Transverse colon (tissue), 4 donors: ENCODE data around the gene APOC4. TPM values are rescaled to one million over a fixed set of nuclear protein-coding genes. Genes with fewer than 3 reads are reported as not detected.
"Not testable (repeated sequence)": the region's sequence is repeated elsewhere in the genome, so short reads cannot be mapped to it uniquely, and the experiment has no call there.

Source experiments
- DNase-seq: peaks from one replicate; pipeline ENCODE4 v3.0.0-alpha.2; 2019
- H3K27ac ChIP-seq, 4 donors: fragments of 200-600 bp; sonication (generic); 2 replicates each; pipeline ENCODE4 v1.5.1; 2016 to 2018; ENCODE audit warnings: inconsistent platforms in 4 of 4
- H3K27me3 ChIP-seq: fragments of 200-600 bp; sonication (generic); 2 replicates; pipeline ENCODE4 v1.5.1; 2017; ENCODE audit warnings: inconsistent platforms
- H3K36me3 ChIP-seq, 4 donors: fragments of 200-600 bp; sonication (generic); 2 replicates each; pipeline ENCODE4 v1.5.1; 2017 to 2019; ENCODE audit warnings: inconsistent platforms in 4 of 4
- H3K4me1 ChIP-seq, 4 donors: fragments of 200-600 bp; sonication (generic); 2 replicates each; pipeline ENCODE4 v1.5.1; 2017 to 2020; ENCODE audit warnings: inconsistent platforms in 4 of 4
- H3K4me3 ChIP-seq, 4 donors: fragments of 200-600 bp; sonication (generic); 1 replicate in 1 of 4; 2 replicates in 3 of 4; pipeline versions ENCODE4 v1.5.1 to v1.6.1; 2017 to 2019; ENCODE audit warnings: inconsistent platforms in 4 of 4
- H3K9me3 ChIP-seq, 2 donors: fragments of 200-600 bp; sonication (generic); 2 replicates each; pipeline ENCODE4 v1.5.1; 2017 to 2019; ENCODE audit warnings: inconsistent platforms in 2 of 2
- EP300 ChIP-seq: sonication (generic); formaldehyde crosslinking; IDR thresholded peaks from one replicate; pipeline ENCODE4 v1.6.1; 2017; ENCODE audit warnings: antibody characterized with exemption, low read depth
- POLR2A ChIP-seq: fragments of 450-650 bp; IDR thresholded peaks from one replicate; pipeline ENCODE4 v1.6.1; 2016; ENCODE audit warnings: antibody characterized with exemption, mild to moderate bottlenecking, moderate library complexity
- POLR2AphosphoS5 ChIP-seq, 3 donors: sonication (generic); formaldehyde crosslinking; IDR thresholded peaks; one replicate each; pipeline ENCODE4 v1.6.1; 2016; ENCODE audit warnings: antibody characterized with exemption in 3 of 3
- WGBS, 2 donors: methylation state at CpG; one replicate each; pipeline ENCODE4 v1.1.5; 2018; ENCODE audit warnings: low coverage in 1 of 2; 5-methylcytosine and 5-hydroxymethylcytosine counted together
- in situ Hi-C, 4 donors: fragments of 200-750 bp; cut with MboI; loops; one replicate each; pipeline versions ENCODE4 v1.15.0 to v1.15.1; 2017; ENCODE audit warnings: low sequenced_read_pairs in 3 of 4, low pct_ligation_motif_present in 1 of 4, low pct_unique_long_range_greater_than_20kb in 1 of 4
- intact Hi-C: fragments of 100-400 bp; cut with DNase I; formaldehyde crosslinking; loops from one replicate; pipeline ENCODE4 v1.15.1; 2023; ENCODE audit warnings: low total_unique reads
- total RNA-seq, 4 donors: library from RNA; depleted of rRNA; stranded (reverse); fragments of >200 nt; gene quantifications; one replicate each; pipeline ENCODE4 v1.1.0, GENCODE V29; 2016
- TF ChIP-seq, protein P1 (sequence below), 5 experiments: fragments of 200-600 bp in 3 of 5; fragments of 450-650 bp in 2 of 5; sonication (generic) in 3 of 5; IDR thresholded peaks; 1 replicate in 2 of 5; 2 replicates in 3 of 5; pipeline ENCODE4 v1.5.1; 2016 to 2017; ENCODE audit warnings: antibody characterized with exemption in 5 of 5, inconsistent platforms in 3 of 5, mild to moderate bottlenecking in 2 of 5, moderate library complexity in 1 of 5

The APOC4 gene
- total RNA-seq, 4 donors from 2014 or later, result not detected

DNA sequence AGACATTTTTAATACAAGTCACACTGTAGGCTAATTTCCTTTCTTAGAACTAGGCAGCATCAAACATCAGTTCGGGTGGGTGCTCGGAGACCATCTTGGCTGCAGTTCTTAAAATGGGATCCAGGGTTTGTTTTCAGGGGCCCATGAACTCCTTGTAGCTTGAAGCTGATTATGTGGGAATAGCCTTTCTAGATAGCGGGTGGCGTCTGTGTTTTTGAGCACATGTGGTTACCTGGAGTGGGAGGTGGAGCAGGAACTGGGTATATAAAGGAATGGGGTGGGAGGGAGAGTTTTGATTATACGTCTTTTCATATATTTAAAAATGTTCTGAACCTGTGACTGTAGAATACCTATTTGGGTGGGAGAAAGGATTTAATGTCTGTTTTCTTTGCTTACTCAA, 26.1 kb downstream of the APOC4 start:
- intact Hi-C loops, result no loop called here
- no peak for DNase-seq
- WGBS, 2 donors, result 86 to 92% methylated on average over 5 of the region's 5 CpGs

GRCh38 chr19:44968670-44969069, 26.6 kb downstream of the APOC4 start:
- WGBS, 2 donors, result 92% methylated on average over 4 of the region's 4 CpGs; no CpG with 5 or more reads in 1 of the 2 donors
- Histone ChIP-seq H3K27ac (no peak overlapping the region), H3K27me3 (no peaks in the 10 kb centered on the region), H3K9me3 (no peaks in the 10 kb centered on the region), H3K36me3 (peaks cover 0 to 21% (median 9%) of the 10 kb centered on the region in 4 donors), H3K4me3 (no peak overlapping the region), H3K4me1 (no peaks in the 10 kb centered on the region)
- in situ Hi-C loops (no loop called here), intact Hi-C loops (no loop called here)
- no peak for TF ChIP-seq POLR2A
- TF ChIP-seq, protein P1, sequence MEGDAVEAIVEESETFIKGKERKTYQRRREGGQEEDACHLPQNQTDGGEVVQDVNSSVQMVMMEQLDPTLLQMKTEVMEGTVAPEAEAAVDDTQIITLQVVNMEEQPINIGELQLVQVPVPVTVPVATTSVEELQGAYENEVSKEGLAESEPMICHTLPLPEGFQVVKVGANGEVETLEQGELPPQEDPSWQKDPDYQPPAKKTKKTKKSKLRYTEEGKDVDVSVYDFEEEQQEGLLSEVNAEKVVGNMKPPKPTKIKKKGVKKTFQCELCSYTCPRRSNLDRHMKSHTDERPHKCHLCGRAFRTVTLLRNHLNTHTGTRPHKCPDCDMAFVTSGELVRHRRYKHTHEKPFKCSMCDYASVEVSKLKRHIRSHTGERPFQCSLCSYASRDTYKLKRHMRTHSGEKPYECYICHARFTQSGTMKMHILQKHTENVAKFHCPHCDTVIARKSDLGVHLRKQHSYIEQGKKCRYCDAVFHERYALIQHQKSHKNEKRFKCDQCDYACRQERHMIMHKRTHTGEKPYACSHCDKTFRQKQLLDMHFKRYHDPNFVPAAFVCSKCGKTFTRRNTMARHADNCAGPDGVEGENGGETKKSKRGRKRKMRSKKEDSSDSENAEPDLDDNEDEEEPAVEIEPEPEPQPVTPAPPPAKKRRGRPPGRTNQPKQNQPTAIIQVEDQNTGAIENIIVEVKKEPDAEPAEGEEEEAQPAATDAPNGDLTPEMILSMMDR (IDR thresholded peaks at IDR 0.05), result no peak
- TF ChIP-seq POLR2AphosphoS5 (IDR thresholded peaks at IDR 0.05), result no peak
- no peak for DNase-seq

More for the DNA sequence above, 26.1 kb downstream of the APOC4 start:
- in situ Hi-C loops, result no loop called here
- no peak overlapping the region for H3K27ac ChIP-seq
- TF ChIP-seq, protein P1 (IDR thresholded peaks at IDR 0.05), result no peak
- peaks cover 0 to 18% (median 8%) of the 10 kb centered on the region in 4 donors for H3K36me3 ChIP-seq
- no peak overlapping the region for H3K4me3 ChIP-seq
- H3K27me3 ChIP-seq, result no peaks in the 10 kb centered on the region
- no peaks in the 10 kb centered on the region for H3K9me3 ChIP-seq
- H3K4me1 ChIP-seq, result no peaks in the 10 kb centered on the region

DNA sequence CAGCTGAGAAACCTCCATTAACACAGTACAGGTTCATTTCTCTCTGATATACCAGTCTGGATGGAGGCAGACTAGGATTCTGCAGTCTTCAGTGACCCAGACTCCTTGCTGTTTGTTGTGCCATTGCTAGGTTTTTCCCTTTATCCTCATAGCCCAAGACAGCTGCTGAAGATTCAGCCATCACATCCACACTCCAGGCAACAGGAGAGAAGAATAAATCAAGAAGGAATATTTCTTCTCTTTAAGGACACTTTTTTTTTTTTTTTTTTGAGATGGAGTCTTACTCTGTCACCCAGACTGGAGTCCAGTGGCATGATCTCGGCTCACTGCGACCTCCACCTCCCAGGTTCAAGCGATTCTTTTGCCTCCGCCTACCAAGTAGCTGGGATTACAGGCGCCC, 27.4 kb downstream of the APOC4 start:
- no peaks in the 10 kb centered on the region for H3K27me3 ChIP-seq
- no peaks in the 10 kb centered on the region for H3K4me1 ChIP-seq
- intact Hi-C loops, result no loop called here
- H3K27ac ChIP-seq, result no peak overlapping the region
- no peak overlapping the region for H3K4me3 ChIP-seq
- WGBS, 2 donors, result 95 to 100% methylated on average over 4 to 5 of the region's 5 CpGs
- no peaks in the 10 kb centered on the region for H3K9me3 ChIP-seq
- no peak for DNase-seq
- in situ Hi-C loops, result no loop called here
- H3K36me3 ChIP-seq, result peaks cover 0 to 26% (median 10%) of the 10 kb centered on the region in 4 donors
- TF ChIP-seq POLR2AphosphoS5 (IDR thresholded peaks at IDR 0.05) (no peak), POLR2A (no peak), EP300 (no peak)
- TF ChIP-seq, protein P1 (IDR thresholded peaks at IDR 0.05), result no peak

- in situ Hi-C loops, H3K4me1 ChIP-seq, intact Hi-C loops, H3K27ac ChIP-seq, H3K27me3 ChIP-seq, H3K4me3 ChIP-seq, DNase-seq, H3K9me3 ChIP-seq: not testable (repeated sequence)
- WGBS, 2 donors, result 84 to 92% methylated on average over 5 to 6 of the region's 6 CpGs
- peaks cover 0 to 32% (median 13%) of the 10 kb centered on the region in 4 donors for H3K36me3 ChIP-seq
These were observed 29.4 kb downstream of the APOC4 start for GRCh38 chr19:44971451-44971850.

DNA sequence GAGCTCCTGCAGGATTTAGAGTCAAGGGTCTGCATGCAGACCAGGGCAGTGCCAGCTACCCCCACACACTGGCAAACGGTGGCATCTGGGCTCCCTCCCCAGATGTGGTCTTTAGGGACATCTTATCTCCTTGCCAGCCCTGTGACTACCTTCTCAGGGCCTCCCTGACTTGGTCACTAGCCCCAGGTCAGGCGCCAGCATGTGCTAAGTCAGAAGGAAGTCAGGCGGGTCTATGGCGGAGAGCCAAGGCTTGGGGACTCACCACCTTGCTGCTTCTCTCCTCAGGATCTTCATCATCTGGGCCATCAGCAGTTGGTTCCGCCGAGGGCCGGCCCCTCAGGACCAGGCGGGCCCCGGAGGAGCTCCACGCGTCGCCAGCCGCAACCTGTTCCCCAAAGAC, 30.8 kb downstream of the APOC4 start:
- WGBS, 2 donors, result 91% methylated on average over 13 of the region's 13 CpGs; no CpG with 5 or more reads in 1 of the 2 donors
- Histone ChIP-seq H3K4me3 (no peak overlapping the region), H3K4me1 (no peaks in the 10 kb centered on the region), H3K36me3 (peaks cover 0 to 46% (median 20%) of the 10 kb centered on the region in 4 donors), H3K27ac (no peak overlapping the region), H3K9me3 (no peaks in the 10 kb centered on the region), H3K27me3 (no peaks in the 10 kb centered on the region)
- TF ChIP-seq EP300 (no peak), POLR2AphosphoS5 (IDR thresholded peaks at IDR 0.05) (no peak), POLR2A (no peak)
- TF ChIP-seq, protein P1 (IDR thresholded peaks at IDR 0.05), result no peak
- DNase-seq, result no peak
- intact Hi-C loops (no loop called here), in situ Hi-C loops (no loop called here)
